22Rv1 (cell line): ENCODE results near the gene LRRC43.

Experiments
- H3K27ac ChIP-seq: fragments of 450-650 bp; 2 replicates; pipeline ENCODE4 v1.5.1; 2017
- ZFX ChIP-seq: fragments of 450-650 bp; IDR thresholded peaks from 2 replicates; pipeline ENCODE4 v1.6.1; 2017; ENCODE audit warnings: antibody characterized with exemption, borderline replicate concordance
- TF ChIP-seq, protein P1 (sequence below): fragments of 450-650 bp; IDR thresholded peaks from 2 replicates; pipeline ENCODE4 v1.5.1; 2017; ENCODE audit warnings: mild to moderate bottlenecking

LRRC43 gene

DNA sequence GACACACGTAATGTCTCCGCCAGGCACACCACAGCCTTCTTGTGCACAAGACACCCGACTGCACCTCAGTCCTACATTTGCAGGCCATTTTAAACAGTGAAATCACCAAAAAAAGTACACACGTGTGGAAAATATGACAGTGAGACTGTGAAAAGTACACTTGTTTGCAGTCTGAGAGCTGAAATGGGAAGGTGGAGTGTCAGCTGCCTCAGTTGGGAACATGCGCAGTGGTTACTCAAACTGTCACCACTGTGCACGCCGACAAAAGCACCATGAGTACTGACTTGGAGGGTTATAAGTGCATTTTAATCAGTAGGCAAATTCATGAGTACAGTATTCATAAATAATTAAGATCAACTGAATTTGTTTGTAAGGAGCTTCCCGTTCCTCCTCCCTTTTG lies 67.6 kb downstream of the LRRC43 start:
- TF ChIP-seq, protein P1, sequence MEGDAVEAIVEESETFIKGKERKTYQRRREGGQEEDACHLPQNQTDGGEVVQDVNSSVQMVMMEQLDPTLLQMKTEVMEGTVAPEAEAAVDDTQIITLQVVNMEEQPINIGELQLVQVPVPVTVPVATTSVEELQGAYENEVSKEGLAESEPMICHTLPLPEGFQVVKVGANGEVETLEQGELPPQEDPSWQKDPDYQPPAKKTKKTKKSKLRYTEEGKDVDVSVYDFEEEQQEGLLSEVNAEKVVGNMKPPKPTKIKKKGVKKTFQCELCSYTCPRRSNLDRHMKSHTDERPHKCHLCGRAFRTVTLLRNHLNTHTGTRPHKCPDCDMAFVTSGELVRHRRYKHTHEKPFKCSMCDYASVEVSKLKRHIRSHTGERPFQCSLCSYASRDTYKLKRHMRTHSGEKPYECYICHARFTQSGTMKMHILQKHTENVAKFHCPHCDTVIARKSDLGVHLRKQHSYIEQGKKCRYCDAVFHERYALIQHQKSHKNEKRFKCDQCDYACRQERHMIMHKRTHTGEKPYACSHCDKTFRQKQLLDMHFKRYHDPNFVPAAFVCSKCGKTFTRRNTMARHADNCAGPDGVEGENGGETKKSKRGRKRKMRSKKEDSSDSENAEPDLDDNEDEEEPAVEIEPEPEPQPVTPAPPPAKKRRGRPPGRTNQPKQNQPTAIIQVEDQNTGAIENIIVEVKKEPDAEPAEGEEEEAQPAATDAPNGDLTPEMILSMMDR = no peak
- TF ChIP-seq ZFX = no peak
- H3K27ac ChIP-seq = no peak overlapping the region
